Lower lobe of right lung (tissue), 2 donors: ENCODE measurements around the gene TRIP12. TPM values are rescaled to one million over a fixed set of nuclear protein-coding genes. Genes with fewer than 3 reads are reported as not detected.

Source experiments
- ATAC-seq, 2 donors: fragments of 200-7000 bp; cut with Tn5 transposase; one replicate each; pipeline ENCODE4 v1.9.1; 2020 to 2022; ENCODE audit warnings: mild to moderate bottlenecking in 2 of 2, moderate library complexity in 2 of 2
- DNase-seq: peaks from one replicate; pipeline ENCODE4 v3.0.0-alpha.2; 2020
- H3K27ac ChIP-seq: fragments of 200-600 bp; one replicate; pipeline ENCODE4 v1.8.0; 2022
- H3K27me3 ChIP-seq: fragments of 200-600 bp; one replicate; pipeline ENCODE4 v1.8.0; 2022; ENCODE audit warnings: low read depth
- H3K36me3 ChIP-seq: fragments of 200-600 bp; one replicate; pipeline ENCODE4 v1.8.0; 2022; ENCODE audit warnings: mild to moderate bottlenecking
- H3K4me1 ChIP-seq: fragments of 200-600 bp; one replicate; pipeline ENCODE4 v1.8.0; 2022
- H3K4me3 ChIP-seq: fragments of 200-600 bp; one replicate; pipeline ENCODE4 v1.8.0; 2022; ENCODE audit warnings: mild to moderate bottlenecking
- H3K9me3 ChIP-seq: fragments of 200-600 bp; one replicate; pipeline ENCODE4 v1.8.0; 2022
- intact Hi-C: fragments of 100-400 bp; cut with DNase I; formaldehyde crosslinking; loops from one replicate; pipeline ENCODE4 v1.11.0; 2022
- total RNA-seq: library from RNA; stranded (reverse); fragmentation: NEBNext Ultra II Directional; extraction: Animal tissue kit (Norgen Biotek cat#: 25700); gene quantifications from one replicate; pipeline ENCODE4 v1.2.1, GENCODE V29; 2021
- TF ChIP-seq, protein P1 (sequence below): fragments of 200-600 bp; IDR thresholded peaks from one replicate; pipeline ENCODE4 v1.8.0; 2022; ENCODE audit warnings: antibody characterized with exemption, mild to moderate bottlenecking
- donor health status: DM: no; HTN: yes; CAD: no; lungs with severe emphysema.

The TRIP12 gene
- total RNA-seq, 1 donor from 2014 or later, result 229 TPM

- ATAC-seq (no peak), DNase-seq (no peak)
- H3K36me3 ChIP-seq, result peaks cover 6% of the 10 kb centered on the region
- no peaks in the 10 kb centered on the region for H3K9me3 ChIP-seq
- peaks cover 39% of the 10 kb centered on the region for H3K4me1 ChIP-seq
- no peak overlapping the region for H3K4me3 ChIP-seq
- H3K27me3 ChIP-seq, result no peaks in the 10 kb centered on the region
- no peak overlapping the region for H3K27ac ChIP-seq
- TF ChIP-seq, protein P1, sequence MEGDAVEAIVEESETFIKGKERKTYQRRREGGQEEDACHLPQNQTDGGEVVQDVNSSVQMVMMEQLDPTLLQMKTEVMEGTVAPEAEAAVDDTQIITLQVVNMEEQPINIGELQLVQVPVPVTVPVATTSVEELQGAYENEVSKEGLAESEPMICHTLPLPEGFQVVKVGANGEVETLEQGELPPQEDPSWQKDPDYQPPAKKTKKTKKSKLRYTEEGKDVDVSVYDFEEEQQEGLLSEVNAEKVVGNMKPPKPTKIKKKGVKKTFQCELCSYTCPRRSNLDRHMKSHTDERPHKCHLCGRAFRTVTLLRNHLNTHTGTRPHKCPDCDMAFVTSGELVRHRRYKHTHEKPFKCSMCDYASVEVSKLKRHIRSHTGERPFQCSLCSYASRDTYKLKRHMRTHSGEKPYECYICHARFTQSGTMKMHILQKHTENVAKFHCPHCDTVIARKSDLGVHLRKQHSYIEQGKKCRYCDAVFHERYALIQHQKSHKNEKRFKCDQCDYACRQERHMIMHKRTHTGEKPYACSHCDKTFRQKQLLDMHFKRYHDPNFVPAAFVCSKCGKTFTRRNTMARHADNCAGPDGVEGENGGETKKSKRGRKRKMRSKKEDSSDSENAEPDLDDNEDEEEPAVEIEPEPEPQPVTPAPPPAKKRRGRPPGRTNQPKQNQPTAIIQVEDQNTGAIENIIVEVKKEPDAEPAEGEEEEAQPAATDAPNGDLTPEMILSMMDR, result no peak
- intact Hi-C loops, result no loop called here
Observed at GRCh38 chr2:229917793-229918192, 4.0 kb downstream of the TRIP12 start.

DNA sequence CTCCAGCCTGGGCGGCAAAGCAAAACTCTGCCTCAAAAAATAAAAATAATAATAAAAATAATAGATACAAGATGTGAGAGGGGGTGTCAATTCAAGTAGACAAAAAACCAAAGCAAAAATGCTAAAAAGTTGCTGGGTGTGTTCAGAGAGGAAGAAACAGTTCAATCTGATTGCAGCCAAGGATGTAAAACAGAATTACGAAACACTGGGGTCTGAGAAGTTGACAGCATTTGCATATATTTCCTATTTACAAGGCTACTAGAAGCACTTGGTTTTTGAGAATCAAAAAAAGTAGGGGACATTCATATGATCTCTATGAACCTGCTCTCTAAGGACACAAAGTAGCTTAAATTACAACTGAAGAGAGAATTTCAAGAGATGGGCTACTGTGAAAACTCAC is 7.6 kb downstream of the TRIP12 start:
- H3K4me1 ChIP-seq, result peaks cover 52% of the 10 kb centered on the region
- TF ChIP-seq, protein P1, result no peak
- H3K36me3 ChIP-seq, result peaks cover 6% of the 10 kb centered on the region
- H3K27ac ChIP-seq, result no peak overlapping the region
- intact Hi-C loops, result no loop called here
- H3K9me3 ChIP-seq, result no peaks in the 10 kb centered on the region
- H3K27me3 ChIP-seq, result no peaks in the 10 kb centered on the region
- DNase-seq, result no peak
- no peak overlapping the region for H3K4me3 ChIP-seq
- no peak for ATAC-seq

DNA sequence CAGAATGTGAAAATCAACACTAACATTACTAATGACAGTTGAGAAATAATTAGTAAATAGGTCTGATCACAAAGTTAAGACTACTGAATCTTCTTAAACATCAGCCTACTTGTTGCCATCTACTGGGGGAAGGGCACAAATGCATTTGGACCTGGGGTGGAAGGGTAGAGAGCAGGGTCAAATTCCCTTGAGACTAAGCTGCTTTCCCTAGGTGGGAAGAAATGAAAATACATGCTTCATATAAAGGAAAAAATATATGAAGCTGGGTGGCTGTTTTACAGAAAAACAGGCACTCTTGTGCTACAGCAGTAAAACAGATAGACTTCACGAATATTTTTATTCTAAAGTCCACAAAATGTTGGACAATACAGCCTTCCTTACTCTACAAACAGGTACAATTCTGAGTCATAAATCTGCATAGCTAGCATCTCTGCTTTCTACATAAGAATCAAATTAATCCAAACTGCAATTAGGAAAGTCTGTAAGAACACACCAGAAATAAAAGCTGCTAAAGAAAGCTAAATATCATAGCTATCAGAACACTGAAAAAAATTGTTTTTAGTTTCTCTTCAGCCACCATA is 10.9 kb downstream of the TRIP12 start:
- Histone ChIP-seq H3K27me3 (no peaks in the 10 kb centered on the region), H3K27ac (no peak overlapping the region), H3K36me3 (peaks cover 27% of the 10 kb centered on the region), H3K4me3 (no peak overlapping the region), H3K4me1 (peaks cover 52% of the 10 kb centered on the region), H3K9me3 (no peaks in the 10 kb centered on the region)
- intact Hi-C loops, result no loop called here
- TF ChIP-seq, protein P1, result peak; percentile 29
- ATAC-seq (peak in 1 of 2 donors; percentile 53), DNase-seq (no peak)

GRCh38 chr2:229910147-229910831 is 11.5 kb downstream of the TRIP12 start:
- Histone ChIP-seq H3K4me3 (no peak overlapping the region), H3K27me3 (no peaks in the 10 kb centered on the region), H3K9me3 (no peaks in the 10 kb centered on the region), H3K36me3 (peaks cover 29% of the 10 kb centered on the region), H3K4me1 (peaks cover 51% of the 10 kb centered on the region), H3K27ac (no peak overlapping the region)
- TF ChIP-seq, protein P1, result no peak
- intact Hi-C loops, result no loop called here
- ATAC-seq (no peak), DNase-seq (no peak)

GRCh38 chr2:229909090-229909489 is 12.7 kb downstream of the TRIP12 start:
- DNase-seq (no peak), ATAC-seq (peak; percentile 30 to 71)
- Histone ChIP-seq H3K27ac (no peak overlapping the region), H3K27me3 (no peaks in the 10 kb centered on the region), H3K4me3 (no peak overlapping the region), H3K9me3 (no peaks in the 10 kb centered on the region), H3K36me3 (peaks cover 38% of the 10 kb centered on the region), H3K4me1 (peaks cover 39% of the 10 kb centered on the region)
- TF ChIP-seq, protein P1, result no peak
- intact Hi-C loops, result no loop called here
